GM19372 (cell line): ENCODE data around the gene PHAX.
"Not testable (repeated sequence)": the region's sequence is repeated elsewhere in the genome, so short reads cannot be mapped to it uniquely, and the experiment has no call there.

Source experiments
- ATAC-seq: cut with Tn5 transposase; IDR thresholded peaks from one replicate; pipeline ENCODE4 v1.9.1; 2021; ENCODE audit warnings: mild to moderate bottlenecking, low read depth, moderate library complexity; ENCODE audit not compliant: unreplicated experiment

Gene PHAX

DNA sequence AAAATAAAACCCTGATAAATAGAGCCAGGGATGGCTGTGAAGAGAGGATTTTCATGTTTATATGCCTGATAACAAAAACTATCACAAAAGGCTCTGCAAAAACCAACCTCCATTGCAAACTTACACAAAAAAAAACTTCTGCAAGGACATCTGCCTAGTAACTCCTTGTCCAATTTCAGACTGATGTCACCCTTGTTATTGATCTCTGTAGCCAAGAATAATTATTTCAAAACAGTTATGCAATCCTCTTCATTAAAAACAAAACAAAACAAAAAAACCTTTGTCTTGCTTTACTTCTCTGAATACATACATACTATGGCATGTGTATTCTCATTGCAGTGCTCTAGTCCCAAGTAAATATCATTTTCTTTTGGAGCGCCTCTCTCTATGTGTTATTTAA is 49.7 kb downstream of the PHAX start:
- ATAC-seq = no peak

- ATAC-seq = no peak
These were observed 50.3 kb downstream of the PHAX start for GRCh38 chr5:126651013-126651577.

- ATAC-seq = no peak
These were observed 55.8 kb downstream of the PHAX start for GRCh38 chr5:126656401-126657007.

DNA sequence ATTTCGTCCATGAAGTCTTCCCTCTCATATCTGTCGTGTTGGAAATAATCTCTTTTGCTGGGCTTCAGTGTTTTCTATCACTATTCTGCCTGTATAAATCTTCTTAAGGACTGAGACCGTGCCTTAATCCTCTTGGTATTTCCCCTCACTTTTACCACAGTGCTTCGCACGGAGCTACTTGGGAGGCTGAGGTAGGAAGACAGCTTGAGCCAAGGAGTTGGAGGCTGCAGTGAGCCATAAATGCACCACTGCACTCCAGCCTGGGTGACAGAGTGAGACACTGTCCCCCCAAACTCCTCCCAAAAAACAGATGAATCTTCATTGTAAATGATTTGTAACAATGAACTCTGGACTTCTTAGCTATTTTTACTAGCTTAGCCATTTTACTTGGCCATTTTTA is 57.8 kb downstream of the PHAX start:
- ATAC-seq = no peak

DNA sequence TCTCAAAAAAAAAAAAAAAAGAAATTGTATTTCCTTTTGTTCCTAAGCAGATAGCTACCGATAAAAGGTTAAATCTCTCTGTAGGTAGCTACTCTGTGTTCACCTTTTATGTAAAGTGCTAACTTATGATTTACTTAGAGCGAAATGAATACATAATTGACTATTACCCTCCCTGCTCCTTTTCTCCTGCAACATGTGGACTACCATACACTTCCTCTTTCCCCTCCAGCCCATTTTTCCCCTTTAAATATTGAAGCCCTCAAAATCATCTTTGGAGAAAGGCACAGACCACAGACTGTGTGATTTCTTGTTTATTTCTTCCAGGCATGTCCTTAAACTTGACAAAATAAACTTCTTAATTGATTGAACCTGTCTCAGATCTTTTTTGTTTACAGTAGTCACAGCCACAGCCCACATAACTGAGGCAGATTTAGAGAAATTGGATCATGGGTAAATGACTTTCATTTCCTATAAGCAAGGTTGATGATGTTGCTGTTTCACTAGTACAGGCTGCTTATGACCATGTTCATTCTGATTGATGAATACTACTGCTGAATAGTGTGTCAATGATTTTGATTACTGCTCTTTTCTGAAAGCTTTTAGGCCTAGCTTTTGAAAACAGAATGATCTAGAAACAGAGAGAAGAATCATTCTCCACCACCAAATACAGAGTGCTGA is 59.2 kb downstream of the PHAX start:
- ATAC-seq = peak; percentile 54

DNA sequence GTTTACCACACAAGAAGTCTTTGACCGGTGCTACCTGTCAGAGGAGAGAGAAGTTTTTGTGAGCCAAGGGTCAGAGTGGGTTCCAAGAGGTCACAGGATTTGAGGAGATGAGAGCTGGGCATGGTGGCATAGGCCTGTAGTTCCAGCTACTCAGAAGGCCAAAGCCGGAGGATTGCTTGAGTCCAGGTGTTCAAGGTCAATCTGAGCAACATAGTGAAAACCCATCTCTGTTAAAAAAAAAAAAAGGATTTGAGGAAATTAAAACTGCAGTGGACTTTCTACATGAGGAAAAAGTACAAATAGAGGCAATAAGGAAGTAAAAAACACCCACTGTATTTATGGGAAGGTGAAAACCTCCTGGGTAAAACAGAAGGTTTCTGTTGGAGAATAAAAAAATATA is 63.8 kb downstream of the PHAX start:
- ATAC-seq = no peak

- ATAC-seq = not testable (repeated sequence)
These were observed 69.4 kb downstream of the PHAX start for GRCh38 chr5:126670109-126670508.

DNA sequence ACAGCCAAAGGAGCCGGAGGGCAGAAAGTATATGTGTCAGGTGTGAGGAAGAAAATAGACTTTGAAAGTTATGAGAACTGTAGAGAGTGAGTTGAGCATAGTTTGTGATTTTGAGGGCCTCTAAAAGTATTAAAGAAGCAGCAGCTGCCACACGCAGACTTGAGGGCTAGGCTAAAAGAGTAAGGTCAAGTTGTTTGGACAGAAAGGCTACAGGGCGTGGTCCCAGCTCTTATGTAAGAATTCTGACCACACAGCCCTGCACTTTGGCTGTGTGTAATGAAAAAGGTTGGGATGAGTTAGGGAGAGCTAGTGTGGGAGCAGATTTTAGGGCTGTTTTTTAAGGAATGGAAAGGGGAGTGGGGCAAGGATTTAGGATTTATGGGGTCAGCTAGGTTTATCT is 70.9 kb downstream of the PHAX start:
- not testable (repeated sequence) for ATAC-seq

GRCh38 chr5:126673477-126673876 is 72.7 kb downstream of the PHAX start:
- no peak for ATAC-seq

DNA sequence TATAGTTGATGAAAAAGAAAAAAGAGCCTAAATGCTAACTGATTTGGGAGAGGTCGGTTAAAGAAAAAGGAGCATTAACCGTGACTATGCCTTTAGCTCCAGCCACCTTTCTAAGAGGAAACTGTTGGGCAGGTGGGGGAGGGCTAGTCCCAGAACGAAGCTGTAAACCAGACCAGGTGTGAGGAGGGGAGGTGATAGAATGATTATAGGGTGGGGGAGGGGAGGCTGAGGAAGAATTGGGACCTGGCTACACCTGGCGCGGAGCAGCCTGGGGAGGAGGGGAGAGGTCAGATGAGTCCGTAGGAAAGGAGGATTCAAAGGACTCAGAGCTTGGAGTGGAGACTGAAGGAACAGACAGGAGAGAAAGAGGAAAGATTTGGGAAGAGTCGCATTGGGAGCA is 73.4 kb downstream of the PHAX start:
- no peak for ATAC-seq

- no peak for ATAC-seq
These were observed 74.6 kb downstream of the PHAX start for GRCh38 chr5:126675338-126675737.

DNA sequence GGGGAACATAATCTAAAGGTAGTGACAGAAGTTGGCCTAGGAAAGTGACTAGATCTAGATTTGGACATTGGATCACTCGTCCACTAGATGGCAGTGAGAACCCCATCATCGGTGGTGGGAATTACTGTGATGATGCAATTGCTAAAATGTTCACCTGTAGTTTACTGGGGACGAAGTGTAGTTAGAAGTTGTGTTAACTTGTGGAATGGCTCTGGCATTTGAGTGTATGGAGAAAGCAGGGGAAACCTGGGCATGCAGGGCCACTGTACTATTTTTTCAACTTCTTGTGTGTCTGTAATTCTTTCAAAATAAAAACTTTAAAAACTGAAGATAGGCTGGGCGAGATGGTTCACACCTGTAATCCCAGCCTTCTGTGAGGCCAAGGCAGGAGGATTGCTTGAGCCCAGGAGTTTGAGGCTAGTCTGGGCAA is 75.5 kb downstream of the PHAX start:
- ATAC-seq = peak; percentile 76
